Renal pelvis (tissue), 4 donors: ENCODE measurements around the gene C6orf141. TPM values are rescaled to one million over a fixed set of nuclear protein-coding genes. Genes with fewer than 3 reads are reported as not detected.
"Not testable (repeated sequence)": the region's sequence is repeated elsewhere in the genome, so short reads cannot be mapped to it uniquely, and the experiment has no call there.

Source experiments
- DNase-seq: peaks from one replicate; pipeline ENCODE4 v3.0.0-alpha.2; 2013
- polyA plus RNA-seq, 3 donors: library from polyadenylated mRNA; unstranded; fragments of 120-200 nt; gene quantifications; one replicate each; pipeline ENCODE4 v1.2.1, GENCODE V29; 2013; ENCODE audit not compliant: insufficient read length in 3 of 3

C6orf141 gene
- polyA plus RNA-seq, 3 donors = 0.57 to 1.2 (median 1.0) TPM

DNA sequence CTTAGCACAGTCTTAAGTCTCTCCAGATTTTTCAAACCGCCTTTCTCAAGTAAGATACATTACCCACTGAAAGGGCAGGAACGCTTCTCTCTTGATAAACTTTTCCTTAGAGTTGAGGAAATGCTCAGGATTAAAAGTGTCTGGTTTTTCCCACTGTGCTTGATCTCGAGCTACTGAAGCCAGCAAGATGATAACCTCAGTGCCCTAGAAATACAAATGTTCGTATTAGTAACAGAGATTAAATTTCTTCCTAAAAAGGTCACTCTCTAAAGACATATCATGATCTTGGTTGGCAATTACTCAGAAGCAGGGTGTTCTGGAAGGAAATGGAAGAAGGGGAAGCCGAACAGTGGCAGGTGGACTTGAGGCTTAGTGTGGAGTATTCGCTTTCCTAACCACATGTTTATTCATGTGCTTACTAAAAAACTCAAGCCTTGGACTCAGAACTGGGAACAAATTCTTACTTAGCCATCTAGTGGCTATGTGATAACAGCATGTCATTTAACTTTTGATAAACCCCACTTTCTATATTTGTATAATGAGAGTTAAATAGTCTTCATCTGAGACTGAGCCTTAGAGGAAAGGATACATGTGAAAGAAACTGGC is 20.1 kb downstream of the C6orf141 start:
- no peak for DNase-seq

DNA sequence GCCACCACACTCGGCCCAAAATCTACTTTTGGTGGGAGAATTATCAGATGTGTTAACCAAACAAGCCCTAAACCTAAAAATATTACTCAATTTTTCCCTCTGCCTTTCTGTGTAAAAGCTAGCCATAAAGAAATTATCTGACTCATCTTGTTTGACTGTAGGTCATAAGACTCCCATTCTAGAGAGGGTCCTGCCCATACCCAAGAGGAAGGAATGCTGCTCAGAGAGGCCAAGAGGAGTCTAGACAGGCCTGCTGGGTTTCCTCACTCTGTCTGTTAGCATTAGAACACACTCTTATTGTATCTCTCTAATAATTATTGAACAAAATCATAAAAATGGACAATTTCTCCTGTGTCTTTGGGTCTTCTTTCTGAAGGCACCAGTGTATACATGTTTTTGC is 26.1 kb downstream of the C6orf141 start:
- no peak for DNase-seq

DNA sequence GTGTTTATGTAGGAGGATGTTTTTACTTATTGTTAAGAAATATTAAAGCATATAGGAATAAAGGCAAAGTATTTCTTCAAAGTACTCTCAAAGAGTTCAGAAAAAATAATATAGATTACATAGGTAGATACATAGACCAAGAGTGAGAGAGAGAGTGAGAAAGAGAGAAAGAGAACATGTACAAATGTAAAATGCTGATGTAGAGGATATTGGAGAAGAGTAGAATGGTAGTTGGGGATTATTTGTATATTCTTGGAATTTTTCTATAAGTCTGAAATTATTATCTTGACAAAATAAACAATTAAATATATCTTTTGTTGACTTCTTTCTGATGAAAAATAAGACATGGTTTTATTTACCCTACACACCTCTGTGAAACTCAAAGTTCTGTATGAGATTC is 29.2 kb downstream of the C6orf141 start:
- DNase-seq = no peak

DNA sequence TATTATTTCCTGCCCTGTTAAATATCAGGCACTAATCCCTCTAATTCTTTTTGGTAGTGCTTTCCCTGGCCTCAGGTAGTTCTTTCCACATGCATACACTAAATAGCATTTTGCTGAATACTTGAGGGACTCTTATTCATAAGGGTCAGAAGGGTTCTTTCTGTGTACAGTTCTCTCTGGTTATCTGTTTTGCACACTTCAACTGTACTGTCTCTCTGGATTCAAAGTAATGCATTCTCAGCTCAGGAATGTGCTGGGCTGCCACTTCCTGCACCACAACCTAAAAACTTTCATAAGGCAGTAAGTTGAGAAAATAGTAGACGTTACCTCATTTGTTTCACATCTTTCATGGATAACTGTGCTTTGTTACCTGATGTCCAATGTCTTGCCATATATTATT is 32.1 kb downstream of the C6orf141 start:
- no peak for DNase-seq

DNA sequence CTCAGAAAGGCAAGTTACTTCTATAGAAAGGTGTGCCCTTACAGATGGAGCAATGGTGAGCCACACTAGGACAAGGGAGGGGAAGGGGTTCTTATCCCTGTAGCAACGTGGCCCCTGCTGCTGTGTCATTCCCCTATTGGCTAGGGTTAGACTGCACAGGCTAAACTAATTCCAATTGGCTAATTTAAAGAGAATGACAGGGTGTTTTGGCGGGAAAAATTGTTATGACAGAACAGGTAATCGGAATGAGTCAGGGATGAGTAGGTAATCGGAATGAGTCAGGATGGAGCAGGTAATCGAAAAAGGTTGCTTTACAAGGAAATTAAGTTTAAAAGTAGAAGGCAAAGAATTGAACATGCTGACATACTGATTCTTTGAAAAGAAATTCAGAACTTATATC is 36.8 kb downstream of the C6orf141 start:
- DNase-seq = not testable (repeated sequence)

Other genes starting within 250 kb of the C6orf141 start
- gene MMUT, start 87.4 kb upstream of the C6orf141 start, polyA plus RNA-seq = 10 to 100 TPM; 44.4 to 46.3 (median 44.8) TPM
- 10 to 100 TPM; 10.1 to 10.5 (median 10.2) TPM for gene CENPQ, start 87.3 kb upstream of the C6orf141 start, polyA plus RNA-seq
- gene GLYATL3, start 50.7 kb upstream of the C6orf141 start, polyA plus RNA-seq = not detected
- 1 to 10 TPM in 1 of 3 donors, under 1 TPM in 2; 0.71 to 1.6 (median 0.88) TPM for gene RHAG, start 86.2 kb downstream of the C6orf141 start, polyA plus RNA-seq
- under 1 TPM in 2 of 3 donors, not detected in 1; 0.09 to 0.12 TPM for gene CRISP2, start 162.9 kb downstream of the C6orf141 start, polyA plus RNA-seq
- gene CRISP3, start 193.7 kb downstream of the C6orf141 start, polyA plus RNA-seq = under 1 TPM; 0.25 to 0.48 (median 0.26) TPM
- under 1 TPM in 1 of 3 donors, not detected in 2; 0.07 TPM for gene PGK2, start 236.6 kb downstream of the C6orf141 start, polyA plus RNA-seq